Panc1 (cell line): Measurements from ENCODE around the gene CIPC.

ENCODE experiments used
- POLR2AphosphoS5 ChIP-seq: IDR thresholded peaks from 2 replicates; pipeline ENCODE4 v1.6.1; 2012; ENCODE audit warnings: mild to moderate bottlenecking, low read depth, low read length, moderate library complexity
- TF ChIP-seq, protein P1 (sequence below): fragments of 450-650 bp; IDR thresholded peaks from 2 replicates; pipeline ENCODE4 v1.5.1; 2017; ENCODE audit warnings: mild to moderate bottlenecking

DNA sequence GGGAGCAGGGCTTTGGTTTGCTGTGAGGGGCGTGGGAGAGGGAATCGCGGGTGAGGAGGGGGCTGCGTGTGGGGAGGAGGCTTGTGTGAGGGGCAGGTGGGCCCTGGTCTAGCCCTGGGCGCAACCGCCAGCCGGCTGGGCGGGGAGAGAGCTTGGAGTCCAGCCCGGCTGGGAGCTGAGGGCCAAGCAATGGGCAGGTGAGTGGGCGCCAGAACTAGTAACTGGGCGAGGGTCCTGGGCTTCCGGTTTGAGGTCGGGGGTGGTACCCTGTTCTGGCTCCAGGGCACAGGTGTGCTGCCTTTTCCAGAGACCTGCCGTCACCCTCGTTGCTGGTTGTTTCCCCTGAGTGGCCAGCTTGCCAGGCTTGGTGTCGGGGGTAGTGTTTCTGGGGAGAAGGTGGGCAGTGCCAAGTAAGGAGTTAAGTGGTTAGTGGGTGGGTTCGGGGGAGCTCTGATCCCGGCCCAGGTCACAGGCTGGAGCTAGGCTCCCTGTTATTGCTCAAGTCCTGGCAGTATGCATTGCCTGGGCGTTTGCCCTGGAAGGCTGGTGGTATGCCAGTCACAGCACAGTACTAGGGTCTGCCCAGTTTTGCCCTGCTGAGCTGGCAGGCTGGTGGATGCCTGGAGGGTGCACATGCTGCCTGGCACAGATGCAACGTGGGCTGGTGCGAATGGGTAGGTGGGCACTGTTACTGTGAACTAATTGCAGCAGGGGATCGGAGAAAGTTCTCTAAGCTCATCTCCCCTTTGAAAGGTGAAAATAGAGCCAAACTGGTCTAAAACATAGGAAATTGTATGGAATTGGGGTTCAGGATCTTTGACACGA is 683 bp downstream of the CIPC start:
- TF ChIP-seq, protein P1, sequence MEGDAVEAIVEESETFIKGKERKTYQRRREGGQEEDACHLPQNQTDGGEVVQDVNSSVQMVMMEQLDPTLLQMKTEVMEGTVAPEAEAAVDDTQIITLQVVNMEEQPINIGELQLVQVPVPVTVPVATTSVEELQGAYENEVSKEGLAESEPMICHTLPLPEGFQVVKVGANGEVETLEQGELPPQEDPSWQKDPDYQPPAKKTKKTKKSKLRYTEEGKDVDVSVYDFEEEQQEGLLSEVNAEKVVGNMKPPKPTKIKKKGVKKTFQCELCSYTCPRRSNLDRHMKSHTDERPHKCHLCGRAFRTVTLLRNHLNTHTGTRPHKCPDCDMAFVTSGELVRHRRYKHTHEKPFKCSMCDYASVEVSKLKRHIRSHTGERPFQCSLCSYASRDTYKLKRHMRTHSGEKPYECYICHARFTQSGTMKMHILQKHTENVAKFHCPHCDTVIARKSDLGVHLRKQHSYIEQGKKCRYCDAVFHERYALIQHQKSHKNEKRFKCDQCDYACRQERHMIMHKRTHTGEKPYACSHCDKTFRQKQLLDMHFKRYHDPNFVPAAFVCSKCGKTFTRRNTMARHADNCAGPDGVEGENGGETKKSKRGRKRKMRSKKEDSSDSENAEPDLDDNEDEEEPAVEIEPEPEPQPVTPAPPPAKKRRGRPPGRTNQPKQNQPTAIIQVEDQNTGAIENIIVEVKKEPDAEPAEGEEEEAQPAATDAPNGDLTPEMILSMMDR = no peak
- no peak for TF ChIP-seq POLR2AphosphoS5
